Renal pelvis (tissue), 12 donors: ENCODE measurements around the gene PLPPR2. TPM values are rescaled to one million over a fixed set of nuclear protein-coding genes. Genes with fewer than 3 reads are reported as not detected.
"Not testable (repeated sequence)": the region's sequence is repeated elsewhere in the genome, so short reads cannot be mapped to it uniquely, and the experiment has no call there.

Experiments
- DNase-seq: peaks from one replicate; pipeline ENCODE4 v3.0.0-alpha.2; 2013
- long read RNA-seq, 16 experiments: transcript quantifications; one replicate each; lab custom pipeline, GENCODE V29; 2026
- polyA plus RNA-seq, 3 donors: library from polyadenylated mRNA; unstranded; fragments of 120-200 nt; gene quantifications; one replicate each; pipeline ENCODE4 v1.2.1, GENCODE V29; 2013; ENCODE audit not compliant: insufficient read length in 3 of 3

Gene PLPPR2
- 10 to 100 TPM; 13.6 to 16.0 (median 15.9) TPM for polyA plus RNA-seq
- long read RNA-seq, donor 1, partial matches to known transcripts = 0 of 1 reads
- long read RNA-seq, donor 1, other reads (novel, unspliced or antisense) = 0 of 1 reads
- long read RNA-seq, donor 2, partial matches to known transcripts = 0 of 1 reads
- long read RNA-seq, donor 2, other reads (novel, unspliced or antisense) = 0 of 1 reads
- long read RNA-seq, donor 3, partial matches to known transcripts = 0 of 4 reads
- long read RNA-seq, donor 3, other reads (novel, unspliced or antisense) = 0 of 4 reads
- long read RNA-seq, donor 4, partial matches to known transcripts = 6 of 8 reads
- long read RNA-seq, donor 4, other reads (novel, unspliced or antisense) = 0 of 8 reads
- long read RNA-seq, donor 5 = 0 reads
- long read RNA-seq, donor 6 = 0 reads
- long read RNA-seq, donor 7 = 0 reads
- long read RNA-seq, donor 8, partial matches to known transcripts = 0 of 3 reads
- long read RNA-seq, donor 8, other reads (novel, unspliced or antisense) = 0 of 3 reads
- long read RNA-seq, donor 9, partial matches to known transcripts = 0 of 2 reads
- long read RNA-seq, donor 9, other reads (novel, unspliced or antisense) = 0 of 2 reads
- long read RNA-seq, donor 10, partial matches to known transcripts = 0 of 1 reads
- long read RNA-seq, donor 10, other reads (novel, unspliced or antisense) = 0 of 1 reads
- long read RNA-seq, donor 11 = 0 reads
- long read RNA-seq, donor 12, partial matches to known transcripts = 0 of 1 reads
- long read RNA-seq, donor 12, other reads (novel, unspliced or antisense) = 0 of 1 reads
- long read RNA-seq, donor 13 = 0 reads
- long read RNA-seq, donor 14 = 0 reads
- long read RNA-seq, donor 15 = 0 reads
- long read RNA-seq, donor 16, partial matches to known transcripts = 0 of 1 reads
- long read RNA-seq, donor 16, other reads (novel, unspliced or antisense) = 0 of 1 reads

GRCh38 chr19:11355160-11356073, at the start of gene PLPPR2:
Gene PLPPR2 (plus strand): TSS chr19:11355432. CDS start chr19:11357674, 2,242 bp downstream.
- peak; percentile 86 for DNase-seq

- no peak for DNase-seq
Observed at GRCh38 chr19:11306337-11306736, 48.9 kb upstream of the PLPPR2 start.

- not testable (repeated sequence) for DNase-seq
Observed at GRCh38 chr19:11320278-11320995, 34.8 kb upstream of the PLPPR2 start.

- no peak for DNase-seq
Observed at GRCh38 chr19:11321191-11322126, 33.8 kb upstream of the PLPPR2 start.

- DNase-seq = no peak
Observed at GRCh38 chr19:11322269-11323024, 32.8 kb upstream of the PLPPR2 start.

GRCh38 chr19:11323601-11324078, 31.6 kb upstream of the PLPPR2 start:
- DNase-seq = no peak

- peak; percentile 81 for DNase-seq
Observed at GRCh38 chr19:11324079-11324661, 31.1 kb upstream of the PLPPR2 start.

- DNase-seq = no peak
Observed at GRCh38 chr19:11324748-11325389, 30.4 kb upstream of the PLPPR2 start.

GRCh38 chr19:11325544-11325943, 29.7 kb upstream of the PLPPR2 start:
- DNase-seq = no peak

- DNase-seq = no peak
Observed at GRCh38 chr19:11330127-11330526, 25.1 kb upstream of the PLPPR2 start.

- no peak for DNase-seq
Observed at GRCh38 chr19:11331502-11331901, 23.7 kb upstream of the PLPPR2 start.

GRCh38 chr19:11332822-11333221, 22.4 kb upstream of the PLPPR2 start:
- no peak for DNase-seq

- not testable (repeated sequence) for DNase-seq
Observed at GRCh38 chr19:11333838-11334237, 21.4 kb upstream of the PLPPR2 start.

- no peak for DNase-seq
Observed at GRCh38 chr19:11335449-11336146, 19.6 kb upstream of the PLPPR2 start.

GRCh38 chr19:11337080-11337479, 18.2 kb upstream of the PLPPR2 start:
- no peak for DNase-seq

GRCh38 chr19:11338121-11338520, 17.1 kb upstream of the PLPPR2 start:
- no peak for DNase-seq
